Posterior cingulate gyrus (tissue), 11 donors: ENCODE results near the gene RIGI.
"Not testable (repeated sequence)": the region's sequence is repeated elsewhere in the genome, so short reads cannot be mapped to it uniquely, and the experiment has no call there.

Source experiments
- DNase-seq, 10 donors: peaks; one replicate each; pipeline versions ENCODE4 v3.0.0 to v3.0.0-alpha.2; 2020 to 2021; ENCODE audit warnings: mixed read lengths in 3 of 10
- intact Hi-C: fragments of 100-400 bp; cut with DNase I; formaldehyde crosslinking; loops from one replicate; pipeline ENCODE4 v1.15.1; 2023

The RIGI gene

DNA sequence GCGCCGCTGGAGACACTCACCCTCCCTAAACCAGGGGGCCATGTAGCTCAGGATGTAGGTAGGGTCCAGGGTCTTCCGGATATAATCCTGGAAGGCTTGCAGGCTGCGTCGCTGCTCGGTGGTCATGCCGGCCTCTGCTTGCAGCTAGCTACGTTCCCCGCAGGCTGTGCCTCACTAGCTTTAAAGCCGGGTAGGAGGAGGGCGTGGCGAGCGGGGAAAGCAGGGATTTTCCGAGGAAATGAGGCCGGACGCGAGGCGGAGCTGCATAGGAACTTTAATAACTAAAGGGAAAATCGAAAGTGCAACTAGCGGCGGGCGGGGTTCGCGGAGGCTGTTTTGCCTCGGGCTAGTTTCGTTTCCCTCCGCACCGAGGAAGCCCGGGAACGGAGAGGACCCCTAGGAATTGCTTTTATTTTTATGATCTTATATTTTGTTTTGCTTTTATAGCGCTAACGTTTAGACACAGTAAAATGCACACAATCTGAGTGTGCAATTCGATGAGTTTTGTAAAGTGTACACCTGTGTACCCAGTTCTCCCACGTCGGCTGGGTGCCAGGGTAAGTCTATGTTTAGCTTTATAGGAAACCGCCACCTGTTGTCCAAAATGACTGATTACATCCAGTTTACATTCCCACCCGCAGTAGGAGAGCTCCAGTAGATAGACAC lies at the start of gene RIGI:
TSS of gene RIGI (minus strand) at position 156 of the 666 bp plus-strand sequence. CDS start at position 126, 30 bp downstream.
- peak; percentile 74 to 97 (median 86) for DNase-seq
- intact Hi-C loops: loop anchor here (2.0 kb wide), 2 partner anchors 25 to 147 kb away; no protein-coding TSS in a partner anchor

DNA sequence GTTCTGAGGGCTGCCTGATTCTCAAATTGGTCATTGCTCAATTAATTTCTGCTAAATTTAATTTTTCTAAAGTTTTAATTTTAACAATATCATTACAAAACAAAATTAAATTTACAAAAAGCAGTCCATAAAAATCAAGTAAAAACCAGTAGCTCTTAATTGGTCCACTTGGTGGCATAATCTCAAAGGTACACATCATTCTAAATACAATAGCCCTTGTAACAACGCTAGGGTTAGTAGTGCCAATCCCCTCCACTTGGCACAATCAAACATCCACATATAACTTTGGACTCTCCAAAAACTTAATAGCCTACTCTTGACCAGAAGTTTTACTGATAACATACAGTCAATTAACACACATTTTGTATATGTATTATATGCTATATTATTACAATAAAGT lies 48.9 kb upstream of the RIGI start:
- intact Hi-C loops: no loop called here
- DNase-seq: no peak

DNA sequence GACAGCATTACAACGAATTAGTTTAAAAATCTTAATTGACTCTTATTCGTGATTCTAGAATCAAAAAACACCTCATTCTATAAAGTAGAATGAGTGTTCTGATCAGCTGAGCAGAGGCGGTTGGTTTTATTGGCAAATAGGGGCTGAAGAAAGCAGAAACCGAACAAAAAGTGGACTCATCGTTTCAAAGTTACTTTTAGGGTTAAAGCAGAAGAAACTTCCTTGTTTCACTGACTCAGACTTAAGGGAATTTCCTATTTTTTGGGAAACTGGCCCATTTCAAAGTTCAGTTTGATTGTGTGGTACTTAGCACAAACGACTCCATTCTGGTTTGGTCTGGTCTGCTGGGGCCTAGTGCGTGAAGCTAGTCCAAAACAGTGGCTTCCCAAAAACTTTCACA lies 47.8 kb upstream of the RIGI start:
- intact Hi-C loops: no loop called here

DNA sequence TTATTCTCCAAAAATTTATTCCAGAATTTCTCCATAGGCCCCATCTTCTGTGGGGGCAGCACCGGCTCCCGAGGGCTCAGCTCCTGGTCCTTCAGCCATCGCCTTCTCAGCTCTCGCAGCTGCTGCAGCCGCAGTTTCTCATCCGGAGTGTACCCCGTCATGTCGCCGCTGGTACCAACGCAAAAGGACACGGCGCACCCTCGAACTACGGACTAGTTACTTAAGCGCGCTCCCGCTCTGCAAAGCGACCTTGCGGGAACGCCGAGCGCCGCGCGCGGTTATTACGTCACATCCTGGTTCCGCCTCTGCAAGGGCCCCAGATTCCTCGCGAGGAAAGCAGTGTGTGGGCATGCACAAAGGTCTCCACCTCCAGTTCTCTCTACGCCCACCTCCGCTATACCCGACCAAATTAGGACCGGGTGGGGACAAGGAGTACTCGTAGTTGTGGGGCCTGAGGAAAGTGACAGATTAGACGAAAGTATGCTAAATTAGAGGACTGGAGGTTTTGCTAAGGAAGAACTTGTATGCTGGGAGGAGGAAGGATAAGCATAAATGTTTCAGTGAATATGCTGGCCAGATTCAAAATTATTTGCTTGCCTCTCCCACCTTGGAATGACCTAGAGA lies 47.0 kb upstream of the RIGI start, which contains the start of gene NDUFB6:
TSS of gene NDUFB6 (minus strand) at position 260 of the 624 bp plus-strand sequence. CDS start at position 161, 99 bp downstream.
- intact Hi-C loops: loop anchor here (1.0 kb wide), 1 partner anchor 21 kb away; the partner anchor contains the start of genes SMIM27 and TOPORS

More for the DNA sequence above, 47.8 kb upstream of the RIGI start:
- no peak for DNase-seq

DNA sequence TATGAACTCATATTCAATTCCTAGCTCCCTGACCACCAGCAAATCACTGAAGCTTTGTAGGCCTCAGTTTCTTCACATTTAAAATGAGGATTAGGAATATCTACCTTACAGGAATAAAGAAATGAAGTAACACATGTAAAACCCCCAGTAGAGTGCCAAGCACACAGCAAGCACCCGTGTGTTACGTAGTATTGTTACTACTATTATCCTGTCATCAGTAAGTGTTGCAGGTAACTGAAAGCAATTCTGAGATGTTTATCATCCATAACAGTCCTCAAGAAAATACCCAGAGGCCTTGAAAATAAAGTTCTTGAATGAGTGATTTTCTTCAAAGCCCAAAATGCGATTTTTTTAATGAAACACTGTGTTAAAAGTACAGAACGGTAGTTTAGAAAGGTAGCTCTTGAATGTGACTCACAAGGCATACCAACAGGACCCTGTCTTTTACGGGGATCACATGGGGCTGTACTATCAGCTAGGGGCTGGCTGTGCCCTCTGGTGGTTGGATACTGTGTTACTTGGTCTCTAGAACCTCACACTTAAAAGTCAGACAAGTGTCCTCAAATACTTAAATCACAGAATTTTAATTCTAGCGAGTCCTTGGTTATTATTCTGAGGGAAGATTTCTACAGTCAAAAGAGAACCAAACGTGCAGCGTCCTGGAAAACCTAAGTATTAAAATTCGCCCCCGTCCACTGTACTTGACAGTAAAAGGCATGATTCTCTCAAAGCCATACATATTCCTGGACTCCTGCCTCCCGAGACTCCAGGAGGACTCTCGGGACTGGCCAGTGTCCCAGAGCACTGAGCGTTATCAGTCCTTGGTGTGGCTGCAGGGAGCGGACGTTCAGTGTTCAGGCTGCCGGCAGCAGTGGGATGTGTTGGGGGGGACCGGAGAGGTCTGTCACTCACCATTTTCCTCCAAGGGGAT lies 46.2 kb upstream of the RIGI start:
- intact Hi-C loops: loop anchor here (1.0 kb wide), 1 partner anchor 20 kb away; the partner anchor contains the start of genes SMIM27 and TOPORS
- peak in 8 of 10 donors; percentile 43 to 89 (median 66) for DNase-seq

More for the DNA sequence above, 47.0 kb upstream of the RIGI start, which contains the start of gene NDUFB6:
- DNase-seq: peak; percentile 92 to 99 (median 94)

DNA sequence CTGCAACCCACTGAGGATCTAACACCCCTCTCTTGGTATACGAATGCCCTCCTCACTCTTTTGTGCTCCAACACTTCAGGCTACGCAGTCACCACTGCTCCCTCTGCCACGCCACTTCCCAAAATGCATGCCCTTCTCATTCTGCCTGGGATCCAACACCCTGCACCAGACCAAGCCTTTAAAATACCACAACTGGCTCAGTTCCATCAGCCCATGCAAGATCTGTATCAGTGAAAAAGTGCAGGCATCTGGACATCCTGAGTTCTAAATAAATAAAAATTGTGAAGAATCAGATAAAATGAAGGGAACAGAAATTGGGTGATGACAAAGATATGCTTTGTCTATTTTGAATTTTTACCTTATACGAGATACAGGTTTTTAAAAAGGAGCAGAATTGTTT lies 44.3 kb upstream of the RIGI start:
- no peak for DNase-seq
- intact Hi-C loops: no loop called here

DNA sequence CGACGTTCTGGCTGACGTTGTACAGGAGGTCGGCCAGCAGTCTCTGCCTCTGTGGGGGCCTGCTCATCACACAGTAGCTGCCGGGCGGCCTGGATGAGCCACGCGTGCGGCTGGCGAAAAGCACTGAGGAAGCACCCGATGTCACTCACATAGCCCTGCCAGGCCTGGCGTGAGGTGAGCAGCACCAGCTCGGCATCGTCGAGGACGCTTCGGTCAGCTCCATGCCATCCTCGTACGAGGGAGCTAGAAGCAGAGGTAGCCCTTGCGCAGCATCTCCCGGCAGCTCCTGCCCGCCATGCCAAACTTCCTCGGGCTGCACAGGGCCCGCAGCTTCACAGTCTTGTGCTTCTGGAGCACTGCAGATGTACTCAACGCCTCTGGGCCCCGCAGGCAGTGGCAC lies 40.8 kb upstream of the RIGI start:
- intact Hi-C loops: no loop called here
- DNase-seq: peak in 1 of 10 donors; percentile 74

DNA sequence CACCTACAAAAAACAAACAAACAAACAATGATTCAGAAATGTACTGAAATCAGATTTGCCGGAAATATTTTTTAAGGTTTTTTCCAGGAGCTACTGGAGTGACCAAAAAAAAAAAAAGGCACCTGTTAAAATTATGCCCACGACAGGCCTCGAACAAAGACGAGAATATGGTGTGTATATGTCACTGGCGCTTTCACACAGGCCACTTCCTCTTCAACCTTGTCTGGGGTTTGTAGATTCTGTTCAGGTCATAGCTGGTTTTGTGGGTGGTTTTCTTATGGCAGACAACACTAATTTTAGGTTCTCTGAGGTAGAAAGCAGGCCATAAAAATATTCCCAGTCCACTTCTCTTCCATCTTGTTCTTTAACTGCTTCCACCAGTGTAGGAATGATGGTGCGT lies 40.0 kb upstream of the RIGI start:
- DNase-seq: no peak
- intact Hi-C loops: no loop called here

DNA sequence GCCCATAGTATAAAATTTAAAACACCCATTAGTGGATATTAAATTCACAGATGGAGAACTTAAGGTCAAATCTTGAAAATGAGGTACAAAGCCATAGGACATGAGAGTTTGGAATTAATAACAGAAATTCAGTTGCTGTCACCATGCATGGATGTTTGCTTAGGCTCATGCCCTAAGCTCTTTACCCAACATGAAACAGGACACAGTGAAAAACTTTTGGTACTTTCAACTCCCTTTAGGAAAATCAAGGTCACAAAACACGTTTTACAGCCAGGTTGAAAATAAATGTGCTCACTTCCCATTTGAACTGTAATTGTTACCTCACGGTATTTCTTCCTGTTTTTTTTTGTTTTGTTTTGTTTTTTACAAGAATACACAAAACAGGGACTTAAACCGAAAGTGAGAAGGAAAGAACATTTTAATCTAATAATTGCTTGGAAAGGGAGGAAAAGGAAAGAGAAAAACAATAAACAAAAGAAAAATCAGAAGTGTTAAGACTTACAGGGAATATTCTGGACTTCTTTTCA lies 32.5 kb upstream of the RIGI start:
- intact Hi-C loops: loop anchor here (10.0 kb wide), 1 partner anchor 174 kb away; the partner anchor contains the start of gene ACO1
- DNase-seq: no peak

DNA sequence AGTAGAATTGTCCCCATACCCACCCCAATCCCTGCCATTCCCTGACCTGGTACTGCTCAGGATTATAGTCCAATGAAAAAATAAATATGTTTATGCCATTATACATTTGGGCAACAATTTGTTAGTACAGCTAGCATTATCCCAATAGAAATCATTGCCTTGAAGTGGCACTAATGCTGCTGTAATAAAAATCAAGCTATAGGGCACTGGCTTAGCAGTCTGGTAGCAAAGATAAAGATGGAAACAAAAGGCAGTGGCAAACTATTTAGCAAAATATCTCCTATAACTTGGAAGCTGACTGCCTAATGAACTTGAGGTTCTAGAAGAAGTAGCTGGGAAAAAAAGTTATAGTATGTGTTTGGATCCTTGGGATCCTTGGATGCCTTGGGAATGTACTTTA lies 28.6 kb upstream of the RIGI start:
- intact Hi-C loops: loop anchor here (10.0 kb wide), 1 partner anchor 170 kb away; the partner anchor contains the start of gene ACO1
- no peak for DNase-seq

DNA sequence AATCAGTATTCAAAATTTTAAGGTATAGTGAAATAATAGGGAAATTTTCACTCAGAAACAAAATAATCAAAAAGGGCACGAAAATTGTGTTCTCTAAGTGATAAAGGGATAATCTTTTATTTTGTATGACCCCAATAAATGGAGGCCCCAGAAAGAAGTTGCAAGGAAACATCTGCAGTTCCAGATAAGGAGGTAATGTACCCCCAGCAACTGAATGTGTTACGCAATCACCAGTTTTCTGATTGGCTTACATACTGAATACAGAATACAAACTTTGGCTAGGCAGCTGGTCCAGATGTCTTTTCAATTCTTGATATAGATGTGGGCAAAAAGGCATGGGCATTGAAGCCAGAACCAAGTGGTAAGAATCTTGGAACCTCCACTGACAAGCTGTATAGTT lies 28.1 kb upstream of the RIGI start:
- intact Hi-C loops: loop anchor here (10.0 kb wide), 1 partner anchor 169 kb away; the partner anchor contains the start of gene ACO1

DNA sequence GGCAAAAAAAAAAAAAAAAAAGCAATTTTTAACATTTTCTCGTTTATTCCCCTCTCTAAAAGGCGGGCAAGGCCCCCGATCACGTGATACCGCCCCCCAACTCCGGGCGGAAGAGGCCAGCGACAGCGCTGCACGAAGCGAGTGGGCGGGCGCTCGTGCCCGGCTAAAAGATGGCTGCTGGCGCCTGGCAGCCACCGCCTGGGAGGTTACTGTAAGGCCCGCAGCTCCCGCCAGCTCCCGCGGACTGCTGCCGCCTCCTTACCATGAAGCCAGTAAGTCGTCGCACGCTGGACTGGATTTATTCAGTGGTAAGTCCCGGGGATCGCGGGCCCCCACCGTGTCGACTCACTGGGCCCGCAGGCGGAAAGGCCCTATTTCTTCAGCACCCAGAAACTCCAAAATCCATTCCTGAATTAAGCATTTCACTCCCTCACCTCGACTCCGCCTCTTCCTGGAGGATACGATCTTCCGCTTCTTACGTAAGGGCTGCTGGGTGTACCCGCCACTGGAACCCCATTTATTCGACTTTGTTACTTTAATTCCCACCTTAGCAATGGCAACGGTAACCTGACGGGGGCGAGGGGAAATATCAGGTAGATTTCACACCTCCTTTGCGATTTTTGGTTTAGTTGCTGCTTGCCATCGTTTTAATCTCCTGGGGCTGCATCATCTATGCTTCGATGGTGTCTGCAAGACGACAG lies 26.3 kb upstream of the RIGI start, which contains the start of the genes SMIM27 and TOPORS:
TSS of gene SMIM27 (plus strand) at position 156 of the 701 bp plus-strand sequence. CDS start at position 264, 108 bp downstream.
TSS of gene TOPORS (minus strand) at position 415 of the 701 bp plus-strand sequence. CDS start at position 265, 150 bp downstream.
- intact Hi-C loops: loop anchor here (1.0 to 10.0 kb wide), 2 partner anchors 20 to 168 kb away; partner anchors contain the start of gene ACO1
- peak; percentile 81 to 98 (median 88) for DNase-seq

More for the DNA sequence above, 28.1 kb upstream of the RIGI start:
- no peak for DNase-seq

DNA sequence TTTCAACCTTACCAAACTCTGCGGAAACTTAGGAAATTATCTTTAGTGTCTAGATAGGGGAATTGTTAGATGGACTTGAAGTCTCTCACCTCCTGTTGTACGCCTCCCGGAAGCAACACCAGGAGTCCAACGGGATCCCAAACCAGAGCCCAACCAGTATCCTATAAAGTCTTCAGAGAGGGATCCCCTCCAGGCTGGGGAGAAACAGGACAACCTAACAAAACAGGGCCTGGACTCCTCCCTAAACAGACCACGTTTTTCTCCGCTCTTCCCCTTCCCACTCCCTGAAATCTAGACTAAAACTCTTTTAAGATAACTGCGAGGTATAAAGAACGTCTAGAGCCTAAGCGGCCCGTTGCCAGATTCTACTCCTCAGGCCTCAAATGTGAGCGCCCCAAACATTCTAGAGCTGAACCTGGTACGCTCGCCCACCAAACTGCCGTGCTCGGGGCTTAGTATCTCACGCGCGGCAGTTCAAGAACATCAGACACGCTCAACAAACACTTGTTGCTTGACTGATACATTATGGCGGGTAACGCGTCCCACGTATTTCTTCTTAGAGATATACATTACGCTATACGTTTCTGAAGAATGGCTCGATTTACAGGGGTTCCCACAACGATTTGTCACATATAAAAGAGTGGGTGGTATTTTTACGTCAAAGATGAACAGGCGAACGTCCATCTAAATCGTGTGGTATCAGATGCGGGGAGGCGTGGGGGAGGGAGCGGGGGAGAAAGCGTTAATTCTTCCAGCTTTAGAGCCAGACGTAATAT lies 25.5 kb upstream of the RIGI start:
- DNase-seq: peak in 3 of 10 donors; percentile 32 to 66 (median 37)
- intact Hi-C loops: loop anchor here (1.0 to 10.0 kb wide), 3 partner anchors 21 to 167 kb away; partner anchors contain the start of genes ACO1 and RIGI

DNA sequence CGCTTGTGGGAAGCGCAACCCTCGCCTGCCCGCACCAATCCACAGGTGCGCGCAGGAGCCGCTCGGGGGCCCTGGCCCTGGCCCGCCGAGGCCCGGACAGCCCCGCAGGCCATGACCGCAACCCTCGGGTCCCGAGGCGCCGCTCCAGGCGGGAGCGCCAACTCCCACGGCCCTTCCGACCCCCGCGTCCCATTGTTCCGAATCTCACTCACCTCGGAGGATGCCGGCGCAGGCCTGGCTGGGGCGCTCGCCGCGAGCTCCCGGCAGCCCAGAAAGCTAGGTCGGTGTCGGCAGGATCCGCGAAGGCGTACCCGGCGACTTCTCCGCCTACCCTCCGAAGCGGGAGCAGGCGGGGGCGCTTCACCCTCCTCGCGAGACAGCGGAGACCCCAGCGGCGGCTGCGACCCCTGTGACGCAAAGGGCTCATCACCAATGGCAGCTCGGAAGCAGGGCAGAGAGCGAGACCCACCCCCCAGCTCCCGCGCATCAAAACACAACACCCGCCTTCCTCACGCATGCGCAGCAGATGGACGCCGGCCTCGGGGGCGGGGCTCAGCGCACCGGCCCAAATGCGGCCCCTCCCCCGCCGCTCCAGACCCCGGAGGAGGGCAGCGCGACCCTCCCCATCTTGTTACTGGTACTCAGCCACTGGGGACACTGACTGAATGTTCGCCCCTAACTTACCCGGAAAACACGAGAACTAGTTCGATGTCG lies 24.7 kb upstream of the RIGI start:
- peak; percentile 91 to 99 (median 94) for DNase-seq
- intact Hi-C loops: loop anchor here (2.0 to 10.0 kb wide), 2 partner anchors 24 to 166 kb away; partner anchors contain the start of genes ACO1 and RIGI

DNA sequence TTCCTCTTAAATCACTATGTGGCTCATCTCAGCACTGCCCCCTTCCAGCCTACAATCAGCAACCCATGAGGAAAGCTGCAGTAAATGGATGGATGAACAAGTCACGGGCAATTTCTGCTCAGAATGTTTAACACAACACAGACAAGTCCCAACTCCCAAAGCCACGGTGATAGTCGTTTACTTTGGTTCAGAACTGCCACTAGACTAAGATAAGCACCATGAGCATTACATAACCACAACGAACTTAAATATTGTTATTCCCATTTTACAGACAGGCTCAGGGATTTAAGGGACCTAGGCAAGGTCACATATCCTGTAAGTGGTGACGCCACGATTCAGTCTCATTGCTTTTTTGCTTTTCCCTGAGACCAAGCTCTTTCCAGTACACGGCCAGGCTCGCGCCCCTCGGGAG lies 24.2 kb upstream of the RIGI start:
- DNase-seq: peak in 1 of 10 donors; percentile 64
- intact Hi-C loops: loop anchor here (2.0 to 10.0 kb wide), 2 partner anchors 23 to 165 kb away; partner anchors contain the start of genes ACO1 and RIGI

DNA sequence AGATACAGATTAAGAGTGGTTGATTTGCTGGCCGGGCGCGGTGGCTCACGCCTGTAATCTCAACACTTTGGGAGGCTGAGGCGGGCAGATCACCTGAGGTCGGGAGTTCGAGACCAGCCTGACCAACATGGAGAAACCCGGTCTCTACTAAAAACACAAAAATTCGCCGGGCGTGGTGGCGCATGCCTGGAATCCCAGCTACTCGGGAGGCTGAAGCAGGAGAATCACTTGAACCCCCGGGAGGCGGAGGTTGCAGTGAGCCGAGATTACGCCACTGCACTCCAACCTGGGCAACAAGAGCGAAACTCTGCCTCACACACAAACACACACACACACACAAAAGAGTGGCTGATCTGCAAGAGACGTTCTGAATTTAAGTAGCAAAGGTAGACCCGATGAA lies 22.2 kb upstream of the RIGI start:
- DNase-seq: peak in 2 of 10 donors; percentile 66 to 76
- intact Hi-C loops: not testable (repeated sequence)

DNA sequence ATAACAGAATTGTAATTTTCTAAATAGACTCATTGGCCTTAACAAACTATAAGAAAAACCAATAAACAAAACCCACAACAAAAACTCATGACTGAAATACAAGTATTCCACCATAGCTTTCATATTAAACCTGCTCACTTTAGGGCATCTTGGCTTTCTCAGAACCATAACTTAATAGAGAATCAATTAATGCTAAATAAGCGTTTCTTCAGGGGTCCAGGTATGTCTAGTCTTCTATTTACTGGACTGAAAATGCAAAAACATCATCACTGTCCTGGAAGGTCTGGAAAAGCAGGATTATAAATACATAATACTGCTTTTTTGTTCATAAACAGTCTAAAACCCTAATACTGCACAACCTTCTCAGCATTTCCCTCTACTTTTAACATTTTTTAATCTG lies 19.9 kb upstream of the RIGI start:
- DNase-seq: no peak
- intact Hi-C loops: no loop called here
